ENCODE results near the gene ZNF14.

DNA sequence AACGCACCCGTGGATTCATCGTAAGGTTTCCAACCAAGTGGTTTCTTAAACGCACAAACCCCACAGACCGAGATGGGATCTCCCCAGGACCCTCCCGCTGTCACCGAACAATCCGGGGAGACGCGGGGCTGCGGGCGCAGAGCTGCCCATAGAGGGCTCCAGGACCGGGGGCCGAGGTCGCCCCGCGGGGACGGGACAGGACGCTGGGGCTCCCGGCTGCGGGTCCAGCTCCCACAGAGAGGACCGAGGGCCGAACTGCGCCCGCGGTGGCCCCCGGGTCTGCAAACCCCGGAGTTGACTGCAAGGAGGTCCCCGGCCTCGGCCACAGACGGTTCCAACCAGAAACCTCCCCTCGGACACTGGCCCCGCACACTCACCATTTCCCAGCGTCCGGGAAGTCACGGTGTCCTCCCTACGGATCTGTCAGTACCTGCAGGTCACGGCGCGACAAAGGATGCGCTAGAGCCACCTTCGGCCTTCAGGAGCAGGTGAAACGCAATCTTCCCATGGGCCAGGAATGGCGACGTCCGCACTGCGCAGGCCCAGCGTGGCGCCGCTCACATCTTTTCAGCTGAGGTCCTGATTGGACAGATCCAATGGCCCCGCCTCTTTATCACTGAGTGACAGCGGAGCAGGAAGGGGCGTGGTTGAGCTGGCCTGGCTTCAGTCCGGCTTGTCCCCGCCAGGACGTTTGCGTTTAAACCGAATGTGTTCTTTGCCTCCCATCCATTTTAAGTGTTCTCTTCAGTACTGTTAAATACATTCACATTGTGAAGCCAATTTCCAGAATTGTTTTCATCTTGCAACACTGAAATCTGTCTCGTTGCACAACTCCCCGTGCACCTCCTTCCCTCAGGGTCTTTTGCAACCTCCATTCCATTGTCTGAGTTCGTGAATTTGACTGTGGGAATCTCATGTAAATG, at the start of gene ZNF14:
- TF ChIP-seq, protein P1, sequence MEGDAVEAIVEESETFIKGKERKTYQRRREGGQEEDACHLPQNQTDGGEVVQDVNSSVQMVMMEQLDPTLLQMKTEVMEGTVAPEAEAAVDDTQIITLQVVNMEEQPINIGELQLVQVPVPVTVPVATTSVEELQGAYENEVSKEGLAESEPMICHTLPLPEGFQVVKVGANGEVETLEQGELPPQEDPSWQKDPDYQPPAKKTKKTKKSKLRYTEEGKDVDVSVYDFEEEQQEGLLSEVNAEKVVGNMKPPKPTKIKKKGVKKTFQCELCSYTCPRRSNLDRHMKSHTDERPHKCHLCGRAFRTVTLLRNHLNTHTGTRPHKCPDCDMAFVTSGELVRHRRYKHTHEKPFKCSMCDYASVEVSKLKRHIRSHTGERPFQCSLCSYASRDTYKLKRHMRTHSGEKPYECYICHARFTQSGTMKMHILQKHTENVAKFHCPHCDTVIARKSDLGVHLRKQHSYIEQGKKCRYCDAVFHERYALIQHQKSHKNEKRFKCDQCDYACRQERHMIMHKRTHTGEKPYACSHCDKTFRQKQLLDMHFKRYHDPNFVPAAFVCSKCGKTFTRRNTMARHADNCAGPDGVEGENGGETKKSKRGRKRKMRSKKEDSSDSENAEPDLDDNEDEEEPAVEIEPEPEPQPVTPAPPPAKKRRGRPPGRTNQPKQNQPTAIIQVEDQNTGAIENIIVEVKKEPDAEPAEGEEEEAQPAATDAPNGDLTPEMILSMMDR (IDR thresholded peaks at IDR 0.05) = no peak
- 0 out of 2 replicates have a peak, but pooled peaks have one; percentile 67 for TF ChIP-seq SIN3A (IDR thresholded peaks at IDR 0.05; ENCODE audit: borderline replicate concordance, insufficient read depth, low read depth, low read length)

Measured in Panc1 (cell line).